NCI-H1436 treated with DMSO at 0.1 percent for 48 hours (cell line): Measurements from ENCODE around the gene KRT20.

Experiments used
- DNase-seq: peaks from one replicate; lab custom pipeline; 2025; lab: John Stamatoyannopoulos, UW

Gene KRT20

DNA sequence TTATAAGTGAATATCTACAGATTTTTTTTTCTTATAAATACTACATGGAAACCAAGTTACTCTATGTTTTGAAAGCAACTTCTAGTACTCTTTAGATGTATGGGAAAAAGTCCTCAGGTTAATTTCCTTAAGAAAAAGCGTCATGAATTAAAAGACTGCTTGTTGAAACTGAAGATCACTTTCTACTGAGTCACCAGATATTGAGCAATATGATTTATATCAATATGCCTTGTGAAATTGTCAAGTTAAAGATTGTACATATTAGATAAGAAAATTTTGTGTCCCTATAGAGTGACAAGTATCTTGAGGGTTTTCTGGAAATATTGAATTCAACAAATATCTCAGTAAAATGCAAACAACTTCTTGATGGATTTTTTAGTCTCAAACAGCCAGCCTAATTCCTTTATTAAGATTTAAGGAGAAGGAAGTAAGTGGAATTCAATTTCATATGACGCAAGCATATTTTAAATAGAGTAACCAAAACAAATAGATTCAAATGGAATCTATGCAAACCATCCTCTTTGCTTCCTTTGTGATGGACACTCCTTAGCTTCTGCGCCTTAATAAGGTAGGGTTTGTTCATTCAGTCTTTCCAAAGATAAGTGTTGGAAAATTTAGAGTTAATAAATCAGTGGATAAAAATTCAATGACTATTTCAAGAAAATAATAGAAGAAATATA, 34.6 kb downstream of the KRT20 start:
- no peak for DNase-seq

DNA sequence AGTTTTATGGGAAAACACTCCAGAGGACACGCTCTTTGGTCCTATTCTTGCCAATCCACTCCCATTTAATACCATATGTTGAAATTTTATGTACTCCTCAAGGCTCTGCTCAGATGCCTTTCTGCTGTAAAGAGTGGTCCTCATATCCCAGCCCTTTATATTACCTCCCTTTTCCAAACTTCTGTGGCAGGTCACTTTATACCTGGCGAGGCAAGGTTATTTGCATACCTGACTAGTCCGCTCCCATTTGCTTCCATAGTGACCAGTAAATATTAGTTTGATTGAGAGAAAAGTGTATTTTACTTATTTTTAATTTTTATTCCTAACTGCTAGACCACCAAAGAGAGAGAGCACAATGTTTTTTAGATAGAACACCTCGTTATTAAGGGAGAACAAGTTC, 35.3 kb downstream of the KRT20 start:
- no peak for DNase-seq

DNA sequence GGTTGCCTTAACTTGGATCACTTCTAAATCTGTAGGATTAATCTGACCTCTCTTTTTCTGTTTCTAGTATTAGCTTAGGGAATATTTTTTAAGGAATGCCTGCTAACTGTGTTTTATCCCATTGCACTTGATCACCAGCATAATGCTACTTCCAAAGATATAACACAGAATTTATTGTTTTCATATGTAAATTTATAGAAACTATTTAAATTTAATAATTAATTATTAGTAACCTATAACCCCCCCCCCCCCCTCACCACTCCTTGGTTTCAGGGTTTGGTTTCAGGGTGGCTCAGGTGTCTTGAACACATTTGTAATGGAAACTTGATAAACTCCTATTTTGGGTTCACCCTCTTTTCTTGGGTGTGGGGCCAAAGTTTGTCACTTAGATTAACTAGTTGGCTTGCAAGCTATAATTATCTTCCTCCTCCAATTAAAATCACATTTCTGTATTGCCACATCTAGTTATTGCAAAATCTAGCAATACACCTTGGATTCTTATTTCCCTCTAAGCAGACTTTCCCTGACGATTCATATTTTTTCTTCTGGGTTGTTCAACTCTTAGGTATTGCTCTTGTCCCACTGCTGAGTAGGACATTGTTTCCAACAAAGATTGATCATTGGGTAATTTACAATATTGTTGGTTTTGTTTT, 36.3 kb downstream of the KRT20 start:
- no peak for DNase-seq

DNA sequence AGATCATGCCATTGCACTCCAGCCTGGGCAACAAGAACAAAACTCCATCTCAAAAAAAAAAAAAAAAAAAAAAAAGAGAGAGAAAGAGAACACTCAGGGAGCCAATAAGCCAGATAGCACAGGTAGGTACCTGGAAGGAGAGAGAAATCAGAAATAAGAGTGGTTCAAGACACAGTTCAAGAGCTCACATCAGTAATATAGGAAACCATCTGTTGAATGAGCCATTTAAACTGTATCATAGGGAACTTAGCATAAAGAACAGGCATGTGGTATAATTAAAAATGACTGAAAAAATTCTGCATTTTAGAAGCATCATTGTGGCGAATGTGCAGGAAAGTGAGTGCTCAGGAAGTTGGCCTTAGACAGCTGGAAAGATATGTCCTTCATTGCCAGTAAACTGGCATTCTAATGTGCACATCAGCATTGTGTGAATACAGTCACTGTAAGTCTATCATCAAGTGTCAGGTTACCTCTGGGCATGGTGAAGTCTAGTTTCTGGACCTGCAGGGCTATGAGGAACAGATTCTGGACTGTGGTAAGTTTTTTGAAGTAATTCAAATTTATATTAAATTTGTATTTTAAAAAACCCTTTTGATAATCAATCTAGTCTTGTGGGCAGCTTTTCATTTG, 38.4 kb downstream of the KRT20 start:
- no peak for DNase-seq

DNA sequence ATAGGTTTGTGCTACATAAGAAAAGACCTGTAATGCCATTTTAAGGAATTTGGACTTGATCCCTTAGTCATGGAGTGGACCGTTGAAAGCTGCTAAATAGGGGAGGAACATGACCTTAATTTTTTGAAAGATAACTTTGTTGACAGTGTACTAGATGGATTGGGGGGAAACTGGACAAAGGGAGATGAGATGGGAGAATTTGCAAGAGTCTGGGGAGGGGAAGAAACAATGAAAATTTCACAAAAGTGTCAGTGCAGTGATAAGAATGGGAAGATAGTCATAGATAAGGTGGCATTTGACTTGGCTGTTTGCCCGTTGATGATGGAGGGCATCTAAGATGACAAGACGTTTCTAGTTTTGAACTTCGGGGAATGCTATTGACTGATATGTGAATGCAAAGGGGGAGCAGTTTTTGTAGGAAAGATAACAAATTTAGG, 40.4 kb downstream of the KRT20 start:
- DNase-seq, result no peak

DNA sequence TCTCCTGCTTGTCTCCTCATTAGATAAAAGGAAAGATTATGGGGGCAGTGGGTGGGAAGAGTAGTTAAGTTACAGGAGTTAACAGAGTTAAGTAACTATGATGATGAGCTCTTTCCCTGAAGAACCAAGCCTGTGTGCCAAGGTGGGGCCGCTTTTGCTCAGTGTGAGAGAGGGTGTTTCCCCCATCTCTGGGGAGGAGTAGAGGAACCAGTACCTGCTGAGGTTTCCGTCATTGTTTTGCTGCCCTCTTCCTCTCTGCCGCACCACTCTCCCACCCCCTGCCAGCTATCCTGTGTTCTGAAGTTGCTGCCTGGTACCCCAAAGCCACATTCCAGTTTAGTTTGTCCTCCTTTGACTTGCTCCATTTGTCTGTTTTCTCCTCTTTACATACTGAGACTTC, 41.8 kb downstream of the KRT20 start:
- DNase-seq, result no peak

DNA sequence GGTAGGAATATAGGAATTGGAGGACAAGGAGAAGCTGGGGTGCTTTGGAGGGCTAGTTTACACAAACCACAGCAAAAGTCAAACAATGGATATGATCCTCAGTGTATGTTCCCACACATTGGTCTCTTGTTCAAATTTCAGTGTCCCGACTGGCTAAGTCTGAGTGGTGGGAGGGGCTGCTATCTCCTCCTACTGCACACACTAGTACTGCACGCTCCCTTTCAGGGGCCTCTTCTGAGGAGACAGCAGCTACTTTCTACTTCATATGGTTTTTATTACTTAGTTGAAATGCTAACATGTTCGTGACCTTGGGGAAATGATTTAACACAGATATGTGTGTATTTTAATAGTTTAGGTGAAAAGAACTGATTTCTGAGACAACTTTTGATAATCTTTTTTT, 43.8 kb downstream of the KRT20 start:
- no peak for DNase-seq

DNA sequence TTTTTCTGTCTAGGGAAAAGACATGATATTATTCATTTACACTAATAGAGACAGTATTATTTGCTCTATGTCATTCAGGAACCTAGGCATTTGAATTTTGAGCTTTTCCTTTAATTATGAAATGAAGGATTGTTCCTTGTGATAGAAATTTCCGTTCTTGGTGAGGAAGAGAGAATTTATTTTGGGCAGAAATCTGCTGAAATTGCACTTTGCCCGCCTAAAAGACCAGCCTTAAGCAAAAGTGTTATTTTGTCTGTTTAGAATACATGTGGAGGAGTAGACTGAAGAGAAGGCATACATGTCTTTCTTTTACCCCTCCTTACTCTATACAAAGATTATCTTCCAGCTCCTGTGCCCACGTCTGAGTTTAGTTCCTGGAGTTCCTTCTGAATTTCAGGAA, 45.8 kb downstream of the KRT20 start:
- DNase-seq, result no peak

DNA sequence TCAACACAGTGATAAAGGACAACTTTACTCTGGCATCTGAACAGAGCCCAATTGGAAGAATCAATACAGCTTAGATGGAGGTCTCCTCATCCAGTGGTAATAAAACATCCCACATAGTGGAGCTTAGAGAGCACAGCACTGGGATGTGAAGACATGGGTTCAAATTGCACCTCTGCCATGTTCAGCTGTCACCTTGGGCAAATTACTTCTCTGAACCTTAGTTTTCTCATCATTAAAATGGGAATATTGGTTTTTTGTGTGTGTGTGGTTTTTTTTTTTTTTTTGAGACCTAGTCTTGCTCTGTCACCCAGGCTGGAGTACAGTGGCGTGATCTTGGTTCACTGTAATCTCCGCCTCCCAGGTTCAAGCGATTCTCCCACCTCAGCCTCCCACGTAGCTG, 49.0 kb downstream of the KRT20 start:
- DNase-seq, result no peak

DNA sequence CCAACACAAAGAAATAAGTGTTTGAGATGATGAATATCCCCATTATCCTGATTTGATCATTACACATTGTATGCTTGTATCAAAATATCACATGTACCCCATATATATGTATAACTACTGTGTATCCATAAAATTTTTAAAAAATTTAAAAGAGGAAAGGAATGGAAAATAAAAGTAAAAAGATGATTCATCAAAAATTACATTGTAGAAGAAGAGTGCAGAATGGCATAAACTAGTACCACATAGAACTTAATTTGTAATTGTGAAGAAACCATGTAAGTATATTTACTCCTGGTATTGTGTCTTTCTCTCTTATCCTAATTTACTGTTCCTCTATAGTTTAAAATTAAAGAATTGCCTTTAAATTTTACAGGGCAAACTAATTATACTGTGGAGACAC, 51.2 kb downstream of the KRT20 start:
- DNase-seq, result no peak

DNA sequence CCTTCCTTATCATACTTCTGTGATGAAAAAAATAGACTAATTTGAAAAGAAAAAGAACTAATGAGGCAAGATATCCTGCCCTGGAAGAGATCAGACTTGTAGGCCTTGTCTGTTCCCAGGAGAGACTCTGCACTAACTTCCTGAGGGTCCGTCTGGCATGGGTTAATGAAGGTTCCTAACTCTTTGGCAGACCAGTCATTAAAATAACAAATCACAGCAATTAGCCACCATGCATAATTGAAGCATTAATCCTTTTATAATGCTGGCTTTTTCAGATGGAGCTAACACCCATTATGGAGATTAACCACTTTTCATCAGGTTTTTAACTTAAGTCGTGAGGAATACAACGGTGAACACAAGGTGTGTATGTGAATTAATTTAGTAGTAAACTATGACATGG, 52.2 kb downstream of the KRT20 start:
- DNase-seq, result no peak

DNA sequence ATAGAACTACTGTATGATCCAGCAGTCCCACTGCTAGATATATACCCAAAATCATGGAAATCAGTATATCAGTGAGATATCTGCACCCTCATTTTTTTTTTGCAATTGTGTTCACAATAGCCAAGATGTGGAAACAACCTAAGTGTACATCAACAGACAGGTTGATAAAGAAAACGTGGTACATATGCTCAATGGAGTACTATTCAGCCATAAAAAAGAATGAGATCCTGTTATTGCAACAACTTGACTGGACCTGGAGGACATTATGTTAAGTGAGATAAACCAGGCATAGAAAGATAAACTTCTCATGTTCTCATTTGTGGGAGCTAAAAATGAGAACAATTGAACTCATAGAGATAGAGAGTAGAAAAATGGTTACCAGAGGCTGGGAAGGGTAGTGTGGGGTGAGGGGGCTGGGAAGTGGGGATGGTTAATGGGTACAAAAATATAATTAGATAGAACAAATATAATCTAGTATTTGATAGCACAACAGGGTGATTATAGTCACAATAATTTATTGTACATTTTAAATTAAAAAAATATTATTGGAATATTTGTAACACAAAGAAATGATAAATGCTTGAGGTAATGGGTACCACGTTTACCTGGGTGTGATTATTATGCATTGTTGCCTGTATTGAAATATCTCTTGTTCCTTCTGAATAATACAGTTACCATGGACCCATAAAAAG, 54.8 kb downstream of the KRT20 start:
- DNase-seq, result no peak

DNA sequence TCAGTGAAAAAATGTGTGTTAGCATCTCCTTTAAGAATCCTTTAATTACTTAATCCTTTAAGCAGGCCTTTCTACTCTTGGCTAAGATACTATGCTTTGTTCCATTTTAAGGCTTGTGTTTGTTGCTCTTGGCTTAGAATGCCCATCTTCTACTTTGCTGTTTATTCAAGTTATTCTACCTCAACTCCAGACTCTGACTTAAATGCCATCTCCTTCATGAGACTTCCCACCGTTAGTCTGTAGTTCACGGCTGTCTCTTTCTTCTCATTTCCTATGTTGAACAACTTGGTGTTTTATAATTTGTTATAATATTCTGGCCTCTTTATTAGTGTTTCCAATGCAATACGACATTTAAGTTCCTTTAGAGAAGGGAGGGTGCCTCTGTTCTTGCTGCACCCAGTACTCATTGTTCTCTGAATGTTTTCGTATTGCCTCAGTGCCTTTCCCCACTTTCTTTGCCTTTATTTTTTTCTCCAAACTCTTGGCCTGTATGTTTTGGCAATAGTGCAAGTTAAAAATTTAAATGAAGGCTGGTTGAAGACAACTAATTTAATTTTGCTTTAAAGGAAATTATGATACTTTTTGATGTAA, 56.5 kb downstream of the KRT20 start:
- DNase-seq, result no peak

DNA sequence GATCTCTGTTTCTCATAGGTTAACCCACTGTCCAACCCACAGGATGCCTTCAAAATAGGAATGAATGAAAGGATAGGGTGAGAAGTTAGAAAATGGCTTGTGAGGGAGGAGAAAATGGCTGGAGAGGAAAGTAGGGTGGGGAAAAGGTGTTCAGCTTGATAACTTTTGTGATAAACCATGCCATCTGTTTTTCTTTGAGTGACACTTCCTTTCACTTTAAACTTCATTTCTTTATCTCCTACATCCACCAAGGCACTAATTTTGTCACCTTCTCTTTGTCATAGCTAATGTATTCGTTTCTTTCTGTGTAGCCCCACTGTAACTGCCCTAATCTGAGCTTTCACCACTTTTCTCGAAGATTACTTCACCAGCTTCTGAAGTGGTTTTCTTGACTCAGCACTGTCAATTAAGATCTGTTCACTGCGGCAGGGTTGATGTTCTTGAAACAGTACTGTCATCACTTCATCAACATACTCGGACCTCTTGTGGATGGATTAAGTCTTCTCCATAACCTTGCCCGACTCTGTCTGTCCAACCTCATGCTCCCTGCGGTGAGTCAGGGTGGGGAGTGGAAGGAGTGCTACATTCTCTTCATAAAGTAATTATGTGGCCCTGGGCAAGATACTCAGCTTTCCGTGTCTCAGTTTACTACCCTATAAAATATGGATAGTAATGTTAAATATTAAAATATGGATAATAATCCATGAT, 57.1 kb downstream of the KRT20 start:
- no peak for DNase-seq
